GM12891 (cell line): ENCODE data around the gene CAPN7.

ENCODE experiments used
- POLR2A ChIP-seq: IDR thresholded peaks from 2 replicates; pipeline ENCODE4 v1.6.1; 2011; ENCODE audit warnings: low read depth, low read length, control low read depth
- POLR2AphosphoS5 ChIP-seq: IDR thresholded peaks from 2 replicates; pipeline ENCODE4 v1.6.1; 2011; ENCODE audit warnings: low read depth, low read length, control low read depth
- POU2F2 ChIP-seq: IDR thresholded peaks from 2 replicates; pipeline ENCODE4 v1.6.1; 2011; ENCODE audit warnings: low read depth, mild to moderate bottlenecking, control low read depth, low read length, moderate library complexity
- TAF1 ChIP-seq: IDR thresholded peaks from 2 replicates; pipeline ENCODE4 v1.6.1; 2011; ENCODE audit warnings: low read depth, low read length, control low read depth

DNA sequence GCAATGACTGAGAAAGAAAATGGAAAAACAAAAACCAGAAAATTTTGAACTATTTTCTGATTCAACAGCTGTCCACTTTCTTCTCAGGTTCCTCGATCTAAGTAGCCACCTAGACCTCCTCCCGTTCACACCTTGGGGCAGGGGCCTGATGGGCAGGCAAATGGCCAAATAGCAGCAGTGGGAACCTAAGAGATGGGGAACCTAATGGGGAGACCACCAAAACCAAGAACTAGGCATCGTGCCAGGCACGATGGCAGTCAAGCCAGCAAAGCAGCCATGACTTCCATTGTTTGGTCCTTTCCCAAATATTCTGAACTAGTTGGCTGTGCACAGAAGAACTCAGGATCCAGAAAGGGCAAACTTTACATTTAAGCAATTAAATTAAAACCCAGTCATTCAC is 57.1 kb downstream of the CAPN7 start:
- TF ChIP-seq TAF1 (no peak), POLR2A (no peak), POLR2AphosphoS5 (no peak), POU2F2 (no peak)
